ENCODE results near the gene EXOC8. TPM values are rescaled to one million over a fixed set of nuclear protein-coding genes. Genes with fewer than 3 reads are reported as not detected.

The EXOC8 gene
- total and polyA plus RNA-seq, 2 donors (not counting 1 experiment from before 2014, with no cell fraction given) = 10.0 to 32.6 TPM

- Histone ChIP-seq H3K9ac (ENCODE audit: low read length) (no peak overlapping the region), H4K20me1 (ENCODE audit: control insufficient read depth, insufficient read depth, low read length, poor library complexity, severe bottlenecking) (no peaks in the 10 kb centered on the region), H2AFZ (ENCODE audit: insufficient read depth, low read depth, low read length, poor library complexity, severe bottlenecking) (no peak overlapping the region), H3K4me1 (ENCODE audit: control insufficient read depth in 2 of 2, insufficient read depth in 2 of 2, low read length in 2 of 2) (no peaks in the 10 kb centered on the region), H3K4me2 (replicated peaks; ENCODE audit: low read depth, low read length, poor library complexity, severe bottlenecking) (no peak overlapping the region), H3K27me3 (replicated peaks in 1 of 4; ENCODE audit: control extremely low read depth in 1 of 4, control insufficient read depth in 3 of 4, insufficient read depth in 4 of 4, low read length in 3 of 4) (no peaks in the 10 kb centered on the region), H3K4me3 (ENCODE audit: control extremely low read depth in 1 of 5, extremely low read depth in 1 of 5, insufficient read depth in 1 of 5, low read depth in 2 of 5, low read length in 4 of 5) (no peak overlapping the region), H3K36me3 (replicated peaks in 1 of 2; ENCODE audit: control extremely low read depth in 1 of 2, control insufficient read depth in 1 of 2, extremely low read depth in 1 of 2, insufficient read depth in 2 of 2, low read length in 1 of 2) (no peaks in the 10 kb centered on the region), H3K79me2 (ENCODE audit: control insufficient read depth, insufficient read depth, low read length) (no peaks in the 10 kb centered on the region), H3K27ac (ENCODE audit: low read length in 2 of 2) (no peak overlapping the region), H3K9me3 (ENCODE audit: control extremely low read depth in 1 of 3, control insufficient read depth in 2 of 3, insufficient read depth in 1 of 3, low read length in 2 of 3) (peaks cover 0 to 2% (median 0%) of the 10 kb centered on the region in 3 donors)
- no peak overlapping the region for H3K4me3 Mint-ChIP-seq
- no peak for DNase-seq
- TF ChIP-seq, protein P1, sequence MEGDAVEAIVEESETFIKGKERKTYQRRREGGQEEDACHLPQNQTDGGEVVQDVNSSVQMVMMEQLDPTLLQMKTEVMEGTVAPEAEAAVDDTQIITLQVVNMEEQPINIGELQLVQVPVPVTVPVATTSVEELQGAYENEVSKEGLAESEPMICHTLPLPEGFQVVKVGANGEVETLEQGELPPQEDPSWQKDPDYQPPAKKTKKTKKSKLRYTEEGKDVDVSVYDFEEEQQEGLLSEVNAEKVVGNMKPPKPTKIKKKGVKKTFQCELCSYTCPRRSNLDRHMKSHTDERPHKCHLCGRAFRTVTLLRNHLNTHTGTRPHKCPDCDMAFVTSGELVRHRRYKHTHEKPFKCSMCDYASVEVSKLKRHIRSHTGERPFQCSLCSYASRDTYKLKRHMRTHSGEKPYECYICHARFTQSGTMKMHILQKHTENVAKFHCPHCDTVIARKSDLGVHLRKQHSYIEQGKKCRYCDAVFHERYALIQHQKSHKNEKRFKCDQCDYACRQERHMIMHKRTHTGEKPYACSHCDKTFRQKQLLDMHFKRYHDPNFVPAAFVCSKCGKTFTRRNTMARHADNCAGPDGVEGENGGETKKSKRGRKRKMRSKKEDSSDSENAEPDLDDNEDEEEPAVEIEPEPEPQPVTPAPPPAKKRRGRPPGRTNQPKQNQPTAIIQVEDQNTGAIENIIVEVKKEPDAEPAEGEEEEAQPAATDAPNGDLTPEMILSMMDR (IDR thresholded peaks at IDR 0.05) = no peak
- no peak for TF ChIP-seq EZH2 (IDR thresholded peaks at IDR 0.05; ENCODE audit: borderline replicate concordance, insufficient read depth, low read depth, low read length, poor library complexity, severe bottlenecking)
- ATAC-seq (ENCODE audit: low read depth) = no peak
- CTCF ChIA-PET = no interaction called here
- no peak overlapping the region for H3K27ac Mint-ChIP-seq
- WGBS (ENCODE audit: insufficient coverage) = 88% methylated on average over 6 of the region's 8 CpGs
- H3K4me1 Mint-ChIP-seq = no peaks in the 10 kb centered on the region
- no peaks in the 10 kb centered on the region for H3K27me3 Mint-ChIP-seq
- intact Hi-C loops (cut with micrococcal nuclease) = no loop called here
- POLR2A ChIA-PET = no interaction called here
- H3K9me3 Mint-ChIP-seq (ENCODE audit: insufficient read depth) = no peaks in the 10 kb centered on the region
Measured at GRCh38 chr1:231311720-231312431, 25.8 kb downstream of the EXOC8 start.

DNA sequence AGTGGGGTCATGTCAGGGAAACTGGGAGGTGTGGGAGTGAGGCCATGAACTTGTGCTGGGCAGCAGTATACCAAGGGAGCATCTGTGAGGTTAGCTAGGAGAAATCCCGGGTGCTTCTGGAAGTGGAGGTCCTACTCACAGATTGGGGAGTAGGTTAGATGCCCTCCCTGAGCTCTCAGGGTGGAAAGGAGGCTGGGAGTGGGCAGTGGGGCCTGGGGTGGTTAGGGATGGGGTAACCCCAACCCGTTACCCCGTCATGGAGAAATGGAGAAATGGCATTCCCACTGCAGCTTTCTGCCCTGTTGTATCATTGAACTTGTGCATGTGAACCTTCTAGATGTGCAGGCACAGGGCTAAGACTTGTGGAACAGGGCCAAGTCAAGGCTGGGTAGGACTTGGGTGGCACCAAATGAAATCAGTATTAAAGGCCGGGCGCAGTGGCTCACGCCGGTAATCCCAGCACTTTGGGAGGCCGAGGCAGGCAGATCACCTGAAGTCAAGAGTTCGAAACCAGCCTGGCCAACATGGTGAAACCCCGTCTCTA, 27.2 kb downstream of the EXOC8 start:
- Histone ChIP-seq H3K4me3 (ENCODE audit: control extremely low read depth in 1 of 5, extremely low read depth in 1 of 5, insufficient read depth in 1 of 5, low read depth in 2 of 5, low read length in 4 of 5) (no peak overlapping the region), H3K79me2 (ENCODE audit: control insufficient read depth, insufficient read depth, low read length) (no peaks in the 10 kb centered on the region), H2AFZ (ENCODE audit: insufficient read depth, low read depth, low read length, poor library complexity, severe bottlenecking) (no peak overlapping the region), H3K36me3 (replicated peaks in 1 of 2; ENCODE audit: control extremely low read depth in 1 of 2, control insufficient read depth in 1 of 2, extremely low read depth in 1 of 2, insufficient read depth in 2 of 2, low read length in 1 of 2) (no peaks in the 10 kb centered on the region), H3K9ac (ENCODE audit: low read length) (no peak overlapping the region), H3K27ac (ENCODE audit: low read length in 2 of 2) (no peak overlapping the region), H3K9me3 (ENCODE audit: control extremely low read depth in 1 of 3, control insufficient read depth in 2 of 3, insufficient read depth in 1 of 3, low read length in 2 of 3) (peaks cover 0 to 3% (median 0%) of the 10 kb centered on the region in 3 donors), H3K4me1 (ENCODE audit: control insufficient read depth in 2 of 2, insufficient read depth in 2 of 2, low read length in 2 of 2) (no peaks in the 10 kb centered on the region), H4K20me1 (ENCODE audit: control insufficient read depth, insufficient read depth, low read length, poor library complexity, severe bottlenecking) (no peaks in the 10 kb centered on the region), H3K27me3 (replicated peaks in 1 of 4; ENCODE audit: control extremely low read depth in 1 of 4, control insufficient read depth in 3 of 4, insufficient read depth in 4 of 4, low read length in 3 of 4) (no peaks in the 10 kb centered on the region), H3K4me2 (replicated peaks; ENCODE audit: low read depth, low read length, poor library complexity, severe bottlenecking) (no peak overlapping the region)
- intact Hi-C loops (cut with micrococcal nuclease) = no loop called here
- H3K9me3 Mint-ChIP-seq (ENCODE audit: insufficient read depth) = peaks cover 3% of the 10 kb centered on the region
- ChIA-PET CTCF (interaction anchor here (0.5 to 1.0 kb wide), 2 partner anchors 11 to 27 kb away, joined by 3 read pairs; no protein-coding TSS in a partner anchor), POLR2A (no interaction called here)
- no peaks in the 10 kb centered on the region for H3K27me3 Mint-ChIP-seq
- ATAC-seq (ENCODE audit: low read depth) = no peak
- WGBS (ENCODE audit: insufficient coverage) = 98% methylated on average over 10 of the region's 10 CpGs
- no peak for DNase-seq
- no peaks in the 10 kb centered on the region for H3K4me1 Mint-ChIP-seq
- no peak overlapping the region for H3K4me3 Mint-ChIP-seq
- no peak overlapping the region for H3K27ac Mint-ChIP-seq
- TF ChIP-seq EZH2 (IDR thresholded peaks at IDR 0.05; ENCODE audit: borderline replicate concordance, insufficient read depth, low read depth, low read length, poor library complexity, severe bottlenecking) = no peak
- TF ChIP-seq, protein P1 (IDR thresholded peaks at IDR 0.05) = no peak

Data from B cell (primary cell).